Measurements from ENCODE around the gene RELN. TPM values are rescaled to one million over a fixed set of nuclear protein-coding genes. Genes with fewer than 3 reads are reported as not detected.

Gene RELN
- polyA plus RNA-seq, 1 donor (not counting 4 experiments of a cell fraction or from before 2014, with no cell fraction given) = not detected

GRCh38 chr7:103685646-103686045, 303.8 kb downstream of the RELN start:
- Histone ChIP-seq H3K9ac (ENCODE audit: control insufficient read depth, extremely low read depth, insufficient read depth, low read length) (no peak overlapping the region), H3K27ac (ENCODE audit: control insufficient read depth, insufficient read depth, low read length) (no peak overlapping the region), H3K4me1 (ENCODE audit: control insufficient read depth, extremely low read depth, insufficient read depth, low read length) (no peaks in the 10 kb centered on the region), H2AFZ (ENCODE audit: control insufficient read depth, low read length) (no peak overlapping the region), H3K4me3 (ENCODE audit: control insufficient read depth in 2 of 3, extremely low read depth in 1 of 3, insufficient read depth in 2 of 3, low read depth in 1 of 3, low read length in 3 of 3) (no peak overlapping the region), H3K27me3 (ENCODE audit: control insufficient read depth, extremely low read depth, insufficient read depth, low read length) (no peaks in the 10 kb centered on the region), H4K20me1 (ENCODE audit: control insufficient read depth, extremely low read depth, insufficient read depth, low read length) (no peaks in the 10 kb centered on the region), H3K79me2 (ENCODE audit: control insufficient read depth, insufficient read depth, low read length) (no peaks in the 10 kb centered on the region), H3K36me3 (ENCODE audit: control insufficient read depth in 2 of 2, extremely low read depth in 1 of 2, insufficient read depth in 2 of 2, low read length in 2 of 2) (no peaks in the 10 kb centered on the region), H3K4me2 (ENCODE audit: control insufficient read depth, extremely low read depth, insufficient read depth, low read depth, low read length) (no peak overlapping the region), H3K9me3 (ENCODE audit: control insufficient read depth, low read depth, low read length) (no peaks in the 10 kb centered on the region), H3K9me1 (ENCODE audit: control insufficient read depth, extremely low read depth, insufficient read depth, low read length) (no peaks in the 10 kb centered on the region)
- no peak for TF ChIP-seq EZH2 (IDR thresholded peaks at IDR 0.05; ENCODE audit: low read length)
- TF ChIP-seq, protein P1, sequence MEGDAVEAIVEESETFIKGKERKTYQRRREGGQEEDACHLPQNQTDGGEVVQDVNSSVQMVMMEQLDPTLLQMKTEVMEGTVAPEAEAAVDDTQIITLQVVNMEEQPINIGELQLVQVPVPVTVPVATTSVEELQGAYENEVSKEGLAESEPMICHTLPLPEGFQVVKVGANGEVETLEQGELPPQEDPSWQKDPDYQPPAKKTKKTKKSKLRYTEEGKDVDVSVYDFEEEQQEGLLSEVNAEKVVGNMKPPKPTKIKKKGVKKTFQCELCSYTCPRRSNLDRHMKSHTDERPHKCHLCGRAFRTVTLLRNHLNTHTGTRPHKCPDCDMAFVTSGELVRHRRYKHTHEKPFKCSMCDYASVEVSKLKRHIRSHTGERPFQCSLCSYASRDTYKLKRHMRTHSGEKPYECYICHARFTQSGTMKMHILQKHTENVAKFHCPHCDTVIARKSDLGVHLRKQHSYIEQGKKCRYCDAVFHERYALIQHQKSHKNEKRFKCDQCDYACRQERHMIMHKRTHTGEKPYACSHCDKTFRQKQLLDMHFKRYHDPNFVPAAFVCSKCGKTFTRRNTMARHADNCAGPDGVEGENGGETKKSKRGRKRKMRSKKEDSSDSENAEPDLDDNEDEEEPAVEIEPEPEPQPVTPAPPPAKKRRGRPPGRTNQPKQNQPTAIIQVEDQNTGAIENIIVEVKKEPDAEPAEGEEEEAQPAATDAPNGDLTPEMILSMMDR (optimal IDR thresholded peaks at IDR 0.05 in 1 of 3, IDR thresholded peaks at IDR 0.05 in 1 of 3, conservative IDR thresholded peaks at IDR 0.05 in 1 of 3; ENCODE audit: extremely low read depth in 1 of 3, insufficient read depth in 2 of 3, low read length in 3 of 3) = no peak
- DNase-seq (ENCODE audit: low read depth, low spot score) (no peak), FAIRE-seq (no peak)
- dilution Hi-C loops (cut with MboI; ENCODE audit: extremely low pct_ligation_motif_present, low sequenced_read_pairs) = no loop called here

DNA sequence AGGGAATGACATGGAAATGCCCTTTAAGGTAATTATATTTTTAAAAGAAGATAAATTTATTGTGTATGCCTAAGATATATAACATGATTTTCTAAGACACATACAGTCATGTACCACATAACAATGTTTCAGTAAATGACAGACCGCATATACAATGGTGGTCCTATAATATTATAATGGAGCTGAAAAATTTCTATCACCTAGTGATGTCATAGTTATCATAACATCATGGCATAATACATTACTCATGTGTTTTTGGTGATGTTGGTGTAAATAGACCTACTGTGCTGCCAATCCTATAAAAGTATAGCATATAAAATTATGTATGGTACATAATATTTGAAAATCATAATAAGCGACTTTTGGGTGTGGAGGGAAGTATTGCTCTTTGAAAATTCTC, 306.1 kb downstream of the RELN start:
- Histone ChIP-seq H3K9me1 (ENCODE audit: control insufficient read depth, extremely low read depth, insufficient read depth, low read length) (no peaks in the 10 kb centered on the region), H3K27me3 (ENCODE audit: control insufficient read depth, extremely low read depth, insufficient read depth, low read length) (no peaks in the 10 kb centered on the region), H3K9me3 (ENCODE audit: control insufficient read depth, low read depth, low read length) (no peaks in the 10 kb centered on the region), H3K79me2 (ENCODE audit: control insufficient read depth, insufficient read depth, low read length) (no peaks in the 10 kb centered on the region), H3K9ac (ENCODE audit: control insufficient read depth, extremely low read depth, insufficient read depth, low read length) (no peak overlapping the region), H3K36me3 (ENCODE audit: control insufficient read depth in 2 of 2, extremely low read depth in 1 of 2, insufficient read depth in 2 of 2, low read length in 2 of 2) (no peaks in the 10 kb centered on the region), H4K20me1 (ENCODE audit: control insufficient read depth, extremely low read depth, insufficient read depth, low read length) (no peaks in the 10 kb centered on the region), H3K4me2 (ENCODE audit: control insufficient read depth, extremely low read depth, insufficient read depth, low read depth, low read length) (no peak overlapping the region), H3K27ac (ENCODE audit: control insufficient read depth, insufficient read depth, low read length) (no peak overlapping the region), H2AFZ (ENCODE audit: control insufficient read depth, low read length) (no peak overlapping the region), H3K4me3 (ENCODE audit: control insufficient read depth in 2 of 3, extremely low read depth in 1 of 3, insufficient read depth in 2 of 3, low read depth in 1 of 3, low read length in 3 of 3) (no peak overlapping the region), H3K4me1 (ENCODE audit: control insufficient read depth, extremely low read depth, insufficient read depth, low read length) (no peaks in the 10 kb centered on the region)
- FAIRE-seq (no peak), DNase-seq (ENCODE audit: low read depth, low spot score) (no peak)
- no peak for TF ChIP-seq EZH2 (IDR thresholded peaks at IDR 0.05; ENCODE audit: low read length)
- TF ChIP-seq, protein P1 (optimal IDR thresholded peaks at IDR 0.05 in 1 of 3, IDR thresholded peaks at IDR 0.05 in 1 of 3, conservative IDR thresholded peaks at IDR 0.05 in 1 of 3; ENCODE audit: extremely low read depth in 1 of 3, insufficient read depth in 2 of 3, low read length in 3 of 3) = no peak
- dilution Hi-C loops (cut with MboI; ENCODE audit: extremely low pct_ligation_motif_present, low sequenced_read_pairs) = no loop called here

Measured in keratinocyte (primary cell).